GM18511 (cell line): ENCODE measurements around the gene PARVB.

Experiments
- ATAC-seq: cut with Tn5 transposase; IDR thresholded peaks from one replicate; pipeline ENCODE4 v1.9.1; 2021; ENCODE audit warnings: mild to moderate bottlenecking, moderate library complexity; ENCODE audit not compliant: unreplicated experiment

The PARVB gene

DNA sequence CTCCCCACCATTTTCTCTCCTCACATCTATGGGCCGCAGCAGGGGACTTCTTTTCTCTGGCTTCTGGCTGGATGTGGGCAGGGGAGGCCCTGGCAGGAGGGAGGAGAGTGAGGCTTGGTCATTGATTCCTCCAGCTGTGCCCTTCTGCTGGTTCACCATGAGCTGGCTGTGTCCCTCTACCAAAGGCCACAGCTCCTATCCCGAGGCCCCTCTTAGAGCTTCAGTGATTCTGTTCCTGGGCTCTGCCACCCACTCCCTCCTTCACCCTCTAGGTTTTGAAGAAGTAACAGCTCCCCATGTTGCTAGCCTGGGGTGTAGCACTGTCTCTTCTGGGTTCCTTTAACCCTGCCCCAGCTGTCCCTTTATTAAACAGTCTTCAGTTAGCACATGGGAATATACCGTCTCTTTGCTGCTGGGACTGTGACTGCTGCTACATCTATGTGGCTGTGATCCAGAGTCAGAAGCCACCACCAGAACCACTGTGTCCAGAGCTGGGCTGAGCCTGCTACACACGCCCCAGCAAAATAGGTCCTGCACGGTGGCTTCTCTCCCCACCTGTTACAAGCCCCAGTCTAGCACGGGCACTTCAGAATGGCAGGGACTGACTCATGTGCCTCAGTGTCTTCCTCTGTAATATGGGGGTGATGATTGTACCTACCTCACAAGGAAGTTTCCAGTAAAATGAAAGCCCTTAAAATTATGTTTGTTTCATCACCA, 156.0 kb downstream of the PARVB start:
- ATAC-seq = no peak

DNA sequence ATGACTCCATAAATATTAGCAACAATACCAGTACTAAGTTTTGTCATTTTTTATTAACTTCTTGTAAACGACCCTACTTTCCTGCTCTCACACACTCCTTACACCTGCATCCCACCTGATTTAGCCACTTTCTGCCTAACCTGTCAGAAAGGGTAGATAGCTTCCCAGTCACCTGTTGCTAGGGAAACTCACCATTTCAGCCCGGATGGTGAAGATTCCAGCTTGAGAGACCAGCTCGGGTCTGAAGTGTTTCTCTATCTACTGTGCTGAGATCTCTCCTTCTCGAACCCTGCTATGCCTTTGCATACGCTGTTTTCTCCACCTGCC, 156.6 kb downstream of the PARVB start, which contains the start of gene PARVG:
PARVG (plus strand) TSS at position 220 of the 327 bp plus-strand sequence. CDS start 2,405 bp downstream, outside the sequence.
- peak; percentile 68 for ATAC-seq

DNA sequence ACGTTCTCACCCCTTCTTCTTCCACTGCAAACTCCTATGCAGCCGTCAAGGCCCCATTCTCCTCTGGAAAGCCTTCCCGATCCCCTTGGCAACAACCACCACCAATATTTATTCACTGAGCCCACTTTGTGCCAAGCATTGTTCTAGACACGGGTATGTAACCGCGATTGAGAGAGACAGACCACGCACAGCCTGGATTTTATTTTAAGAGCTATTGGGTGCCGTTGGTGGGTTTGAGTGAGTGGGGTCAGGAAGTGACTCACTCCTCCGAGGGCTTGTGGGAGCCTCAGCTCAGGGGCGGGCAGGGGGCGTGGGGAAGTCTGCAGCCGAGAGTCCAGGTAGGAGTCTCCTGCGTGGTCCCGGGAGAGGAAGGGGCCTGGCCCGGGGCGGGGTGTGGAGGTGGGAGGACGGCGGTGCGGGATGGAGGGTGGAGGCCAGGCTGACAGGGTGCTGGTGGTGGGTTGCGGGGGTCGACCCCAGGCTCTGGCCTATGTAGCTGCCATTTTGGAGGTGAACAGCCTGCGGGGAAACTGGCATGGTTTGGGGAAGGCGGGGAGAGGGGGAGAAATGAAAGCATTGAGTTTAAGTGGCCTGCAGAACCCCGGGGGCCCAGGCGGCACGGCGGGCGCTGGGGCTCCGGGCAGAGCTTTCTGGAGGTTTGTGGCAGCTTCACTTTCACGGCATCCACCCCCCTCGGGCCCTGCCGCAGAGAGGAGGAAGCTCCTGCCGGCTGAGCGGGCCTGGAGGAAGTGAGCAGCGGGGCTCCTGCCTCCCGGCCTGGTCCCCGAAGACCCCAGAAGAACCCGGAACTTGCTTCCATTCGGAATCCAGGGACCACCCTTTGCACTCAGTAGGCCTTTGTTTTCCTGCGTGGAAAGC, 157.2 kb downstream of the PARVB start:
- peak; percentile 48 for ATAC-seq

- ATAC-seq = peak; percentile 24
Observed at GRCh38 chr22:44181912-44182587, 157.9 kb downstream of the PARVB start.

DNA sequence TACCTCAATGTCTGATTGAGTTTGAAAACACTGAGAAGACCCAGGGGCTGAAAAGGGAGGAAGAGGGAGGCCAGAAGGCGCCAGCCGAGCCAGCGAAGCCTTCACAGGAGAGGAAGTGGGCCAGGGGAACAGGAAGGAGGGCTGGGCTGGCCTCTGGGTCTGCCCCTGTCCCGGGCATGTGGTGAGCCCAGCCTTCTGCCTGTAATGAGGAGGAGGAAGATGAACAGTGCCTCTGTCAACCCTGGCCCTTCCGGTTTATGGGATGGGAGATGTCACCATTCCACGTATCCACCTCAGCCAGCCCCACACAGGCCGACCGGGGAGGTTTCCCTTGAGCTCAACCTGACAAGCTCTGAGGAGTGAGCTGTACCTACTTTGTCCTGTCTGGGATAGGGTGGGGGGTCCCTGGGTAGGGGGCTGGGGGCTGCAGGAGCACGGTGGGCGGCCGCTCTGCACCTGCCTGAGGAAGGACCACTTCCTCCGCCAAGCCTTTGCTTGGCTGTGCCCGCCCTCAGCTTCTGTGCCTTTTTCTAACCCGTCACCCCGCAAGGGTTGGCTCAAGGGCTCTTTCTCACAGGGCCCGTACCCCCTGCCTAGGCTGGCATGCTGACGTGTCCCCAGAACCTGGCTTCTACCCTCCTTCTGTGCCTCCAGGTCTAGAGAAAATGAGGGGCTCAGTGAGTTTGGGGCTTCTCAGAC, 158.6 kb downstream of the PARVB start:
- no peak for ATAC-seq

GRCh38 chr22:44183287-44183588, 159.1 kb downstream of the PARVB start:
- no peak for ATAC-seq

DNA sequence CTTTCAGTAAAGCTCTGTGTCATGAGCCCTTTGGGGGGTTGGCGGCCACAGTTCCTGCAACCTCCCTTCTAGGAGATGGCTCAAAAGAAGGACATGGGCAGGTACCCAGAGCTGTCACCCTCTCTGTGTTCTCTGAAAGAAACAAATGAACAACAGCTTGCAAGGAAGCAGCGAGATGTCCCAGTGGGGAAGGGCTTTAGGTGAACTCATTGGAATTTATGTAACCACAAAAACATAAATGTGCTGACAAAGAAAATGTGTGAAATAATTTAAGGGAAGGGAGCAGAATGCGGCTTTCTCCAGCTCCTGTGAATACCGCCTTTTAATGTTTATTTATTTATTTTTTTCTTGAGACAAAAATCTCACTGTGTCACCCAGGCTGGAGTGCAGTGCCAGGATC, 159.9 kb downstream of the PARVB start:
- ATAC-seq = no peak

- ATAC-seq = no peak
Observed at GRCh38 chr22:44185237-44186120, 161.4 kb downstream of the PARVB start.

GRCh38 chr22:44186121-44186510, 162.0 kb downstream of the PARVB start:
- ATAC-seq = no peak

- no peak for ATAC-seq
Observed at GRCh38 chr22:44186737-44187136, 162.6 kb downstream of the PARVB start.

DNA sequence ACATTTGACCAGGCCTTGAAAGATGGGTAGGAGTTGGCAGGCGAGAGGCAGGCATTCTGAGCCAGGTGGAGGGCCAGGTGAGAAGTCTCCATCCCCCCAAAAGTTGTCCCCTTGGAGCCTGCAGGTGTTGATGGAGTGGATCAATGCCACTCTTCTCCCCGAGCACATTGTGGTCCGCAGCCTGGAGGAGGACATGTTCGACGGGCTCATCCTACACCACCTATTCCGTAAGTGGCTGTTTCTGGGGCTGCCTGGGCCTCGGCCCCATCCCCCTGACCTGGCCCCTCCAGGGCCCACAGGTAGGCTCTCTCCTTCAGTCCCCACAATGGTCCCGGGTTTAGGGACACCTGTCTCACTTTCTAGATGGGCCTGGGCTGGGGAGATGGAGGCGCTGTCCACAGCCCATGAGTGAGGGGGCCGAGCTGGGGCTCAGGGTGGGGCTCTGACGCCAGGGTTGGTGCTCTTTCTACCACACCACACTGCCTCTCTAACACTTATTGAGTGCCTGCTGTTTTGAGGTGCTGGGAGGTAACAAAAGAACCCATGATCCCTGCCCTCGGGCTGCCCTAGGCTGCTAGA, 163.6 kb downstream of the PARVB start:
- no peak for ATAC-seq

DNA sequence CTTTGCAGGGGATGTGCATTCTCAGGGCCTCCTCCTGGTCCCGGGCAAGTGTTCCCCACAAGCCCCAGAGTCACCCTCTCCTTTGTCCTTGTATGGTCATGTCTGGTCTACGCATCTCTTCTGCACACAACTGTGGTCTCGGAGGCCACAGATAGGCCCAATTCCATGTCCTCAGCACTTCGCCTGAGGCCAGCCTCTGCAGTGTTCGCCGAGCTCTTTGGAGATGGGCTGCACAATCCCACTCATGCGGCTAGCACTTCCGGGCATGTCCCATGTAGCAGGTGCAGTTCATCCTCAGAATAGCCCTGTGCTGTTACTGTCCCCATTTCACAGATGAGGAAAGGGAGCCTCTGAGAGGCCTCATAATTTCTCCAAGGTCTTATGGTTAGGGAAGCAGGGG, 164.2 kb downstream of the PARVB start:
- no peak for ATAC-seq

DNA sequence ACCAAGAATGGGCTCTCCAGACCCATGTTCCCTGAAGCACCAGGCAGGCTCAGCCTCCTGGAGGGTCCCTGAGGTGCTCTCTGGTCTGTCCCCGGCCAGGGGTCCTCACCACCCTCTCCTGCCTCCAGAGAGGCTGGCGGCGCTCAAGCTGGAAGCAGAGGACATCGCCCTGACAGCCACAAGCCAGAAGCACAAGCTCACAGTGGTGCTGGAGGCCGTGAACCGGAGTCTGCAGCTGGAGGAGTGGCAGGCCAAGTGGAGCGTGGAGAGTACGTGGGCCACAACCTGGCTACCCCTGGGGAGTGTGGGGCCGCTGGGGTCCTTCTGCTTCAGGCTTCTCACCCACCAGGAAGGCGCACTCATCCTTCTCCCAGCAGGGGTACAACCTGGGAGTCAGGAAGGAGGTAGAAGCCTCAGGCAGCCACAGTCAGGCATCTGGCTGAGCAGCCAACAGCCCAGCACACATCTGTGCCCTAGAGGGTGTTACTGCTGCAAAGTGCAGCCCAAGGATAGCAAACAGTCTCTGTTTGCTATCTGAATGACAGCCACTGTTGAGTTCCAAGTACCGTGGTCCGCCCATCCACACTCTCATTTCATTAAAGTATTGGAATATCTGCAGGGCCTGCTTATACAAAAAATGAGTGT, 165.0 kb downstream of the PARVB start:
- no peak for ATAC-seq

- no peak for ATAC-seq
Observed at GRCh38 chr22:44190381-44190976, 166.4 kb downstream of the PARVB start.

GRCh38 chr22:44191036-44191454, 166.9 kb downstream of the PARVB start:
- ATAC-seq = no peak

DNA sequence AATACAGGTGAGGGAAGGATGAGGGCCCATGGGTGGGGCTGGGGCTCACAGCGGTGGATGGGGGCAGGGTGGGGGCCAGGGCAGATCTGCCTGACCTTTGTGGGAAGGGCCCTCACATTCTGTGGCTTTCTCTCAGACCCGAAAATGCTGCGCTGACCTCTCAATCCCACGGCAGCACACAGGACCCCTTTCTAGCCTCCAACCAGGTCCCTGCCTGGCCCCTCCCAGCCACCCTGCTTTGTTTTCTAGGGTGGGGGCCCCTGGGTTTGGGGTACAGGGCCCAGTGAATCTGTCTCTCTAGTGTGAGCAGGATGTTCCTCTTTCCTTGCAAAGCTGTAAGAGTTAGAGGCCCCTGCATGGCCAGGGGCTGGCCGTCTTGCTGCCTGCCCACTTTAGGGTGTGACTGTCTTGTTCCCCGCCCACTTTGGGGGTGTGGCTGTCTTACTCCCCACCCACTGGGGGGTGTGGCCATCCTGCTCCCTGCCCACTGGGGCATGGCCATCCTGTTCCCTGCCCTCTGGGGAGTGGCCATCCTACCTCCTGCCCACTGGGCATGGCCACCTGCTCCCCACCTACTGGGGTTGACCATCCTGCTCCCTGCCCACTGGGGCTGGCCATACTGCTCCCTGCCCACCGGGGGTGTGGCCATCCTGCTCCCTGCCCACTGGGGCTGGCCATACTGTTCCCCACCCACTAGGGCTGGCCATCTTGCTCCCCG, 168.2 kb downstream of the PARVB start:
- ATAC-seq = no peak

GRCh38 chr22:44192816-44193534, 168.9 kb downstream of the PARVB start:
- ATAC-seq = no peak

DNA sequence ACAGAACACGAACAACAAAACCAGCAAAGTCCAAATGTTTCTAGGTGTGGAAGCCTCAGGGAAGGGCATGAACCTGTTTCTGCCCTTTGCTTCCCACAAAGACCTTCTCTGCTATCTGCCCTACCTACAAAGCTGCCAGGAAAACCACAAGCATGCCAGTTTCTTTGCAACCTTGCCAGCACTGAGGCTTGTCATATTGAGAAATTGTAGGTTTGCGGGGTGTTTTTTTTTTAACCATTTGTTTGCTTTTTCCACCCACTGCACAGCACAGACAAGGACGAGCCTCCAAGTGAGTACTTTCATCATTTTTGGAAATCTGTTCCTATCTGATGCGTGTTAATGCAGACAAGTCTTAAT, 169.4 kb downstream of the PARVB start:
- no peak for ATAC-seq
